ENCODE data around the gene GRM7.

Gene GRM7

GRCh38 chr3:7188551-7188950 lies 327.6 kb downstream of the GRM7 start:
- no peaks in the 10 kb centered on the region for H3K27me3 ChIP-seq (ENCODE audit: insufficient read depth, low read depth, severe bottlenecking)
- H3K9me3 ChIP-seq (ENCODE audit: severe bottlenecking) = no peaks in the 10 kb centered on the region
- no peak overlapping the region for H3K27ac ChIP-seq
- no peak overlapping the region for H3K4me3 ChIP-seq (ENCODE audit: low read depth, low read length)
- no peak for TF ChIP-seq CTCF (IDR thresholded peaks at IDR 0.05; ENCODE audit: low read depth, low read length)
- DNase-seq = no peak
- no peaks in the 10 kb centered on the region for H3K36me3 ChIP-seq

- no peaks in the 10 kb centered on the region for H3K9me3 ChIP-seq (ENCODE audit: severe bottlenecking)
- H3K27ac ChIP-seq = no peak overlapping the region
- no peaks in the 10 kb centered on the region for H3K36me3 ChIP-seq
- TF ChIP-seq CTCF (IDR thresholded peaks at IDR 0.05; ENCODE audit: low read depth, low read length) = no peak
- H3K27me3 ChIP-seq (ENCODE audit: insufficient read depth, low read depth, severe bottlenecking) = no peaks in the 10 kb centered on the region
- no peak for DNase-seq
- H3K4me3 ChIP-seq (ENCODE audit: low read depth, low read length) = no peak overlapping the region
Observed at GRCh38 chr3:7190095-7190494, 329.2 kb downstream of the GRM7 start.

GRCh38 chr3:7193269-7193668 lies 332.4 kb downstream of the GRM7 start:
- DNase-seq = no peak
- no peaks in the 10 kb centered on the region for H3K36me3 ChIP-seq
- H3K27ac ChIP-seq = no peak overlapping the region
- no peak overlapping the region for H3K4me3 ChIP-seq (ENCODE audit: low read depth, low read length)
- no peaks in the 10 kb centered on the region for H3K27me3 ChIP-seq (ENCODE audit: insufficient read depth, low read depth, severe bottlenecking)
- TF ChIP-seq CTCF (IDR thresholded peaks at IDR 0.05; ENCODE audit: low read depth, low read length) = no peak
- no peaks in the 10 kb centered on the region for H3K9me3 ChIP-seq (ENCODE audit: severe bottlenecking)

GRCh38 chr3:7194071-7194835 lies 333.3 kb downstream of the GRM7 start:
- no peak overlapping the region for H3K4me3 ChIP-seq (ENCODE audit: low read depth, low read length)
- H3K27ac ChIP-seq = no peak overlapping the region
- no peaks in the 10 kb centered on the region for H3K27me3 ChIP-seq (ENCODE audit: insufficient read depth, low read depth, severe bottlenecking)
- H3K36me3 ChIP-seq = no peaks in the 10 kb centered on the region
- no peaks in the 10 kb centered on the region for H3K9me3 ChIP-seq (ENCODE audit: severe bottlenecking)
- no peak for TF ChIP-seq CTCF (IDR thresholded peaks at IDR 0.05; ENCODE audit: low read depth, low read length)
- no peak for DNase-seq

GRCh38 chr3:7195934-7196333 lies 335.0 kb downstream of the GRM7 start:
- no peaks in the 10 kb centered on the region for H3K27me3 ChIP-seq (ENCODE audit: insufficient read depth, low read depth, severe bottlenecking)
- DNase-seq = no peak
- no peak overlapping the region for H3K4me3 ChIP-seq (ENCODE audit: low read depth, low read length)
- no peak for TF ChIP-seq CTCF (IDR thresholded peaks at IDR 0.05; ENCODE audit: low read depth, low read length)
- H3K9me3 ChIP-seq (ENCODE audit: severe bottlenecking) = no peaks in the 10 kb centered on the region
- H3K36me3 ChIP-seq = no peaks in the 10 kb centered on the region
- no peak overlapping the region for H3K27ac ChIP-seq

GRCh38 chr3:7201784-7202183 lies 340.9 kb downstream of the GRM7 start:
- DNase-seq = no peak
- H3K36me3 ChIP-seq = no peaks in the 10 kb centered on the region
- no peak overlapping the region for H3K4me3 ChIP-seq (ENCODE audit: low read depth, low read length)
- H3K9me3 ChIP-seq (ENCODE audit: severe bottlenecking) = no peaks in the 10 kb centered on the region
- H3K27me3 ChIP-seq (ENCODE audit: insufficient read depth, low read depth, severe bottlenecking) = no peaks in the 10 kb centered on the region
- TF ChIP-seq CTCF (IDR thresholded peaks at IDR 0.05; ENCODE audit: low read depth, low read length) = no peak
- no peak overlapping the region for H3K27ac ChIP-seq
